ENCODE results near the gene RASSF1.
"Not testable (repeated sequence)": the region's sequence is repeated elsewhere in the genome, so short reads cannot be mapped to it uniquely, and the experiment has no call there.

RASSF1 gene

DNA sequence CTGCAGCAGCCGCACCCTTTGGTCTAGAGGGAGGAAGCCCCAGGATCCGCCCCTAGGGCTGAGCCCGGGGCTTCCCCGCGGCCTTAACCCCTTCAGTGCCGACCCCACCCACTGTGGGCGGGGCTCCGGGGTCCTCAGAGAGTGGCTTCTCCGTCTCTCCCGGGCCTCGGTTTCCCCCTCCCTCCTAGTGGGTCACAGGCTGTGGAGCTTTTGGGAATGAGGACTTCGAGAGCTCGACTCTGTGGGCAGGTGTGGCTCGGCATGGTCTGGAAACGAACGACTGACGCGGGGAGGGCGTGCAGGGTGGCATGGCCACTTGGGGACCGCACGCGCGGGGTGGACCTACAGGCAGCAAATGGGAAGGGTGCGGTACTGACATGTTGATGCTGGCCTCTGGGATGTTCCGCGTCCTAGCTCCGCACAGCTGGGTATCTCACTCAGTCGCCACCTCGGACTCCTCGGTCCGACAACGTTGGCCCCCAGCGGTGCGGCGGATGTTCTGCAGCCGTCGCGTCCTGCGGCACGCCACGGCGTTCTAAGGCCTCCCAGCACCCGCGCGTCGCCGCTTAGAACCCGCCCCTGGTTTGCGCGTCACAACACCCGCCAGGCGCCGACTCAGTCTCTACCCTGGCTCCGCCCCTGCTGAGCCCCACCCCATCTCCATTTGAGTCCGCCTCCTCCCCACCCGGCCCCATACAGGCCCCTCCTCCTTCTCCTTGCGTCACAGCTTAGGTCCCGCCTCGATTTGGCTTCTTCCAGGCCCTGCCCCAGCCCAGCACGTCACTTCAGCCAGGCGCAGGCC is 41.6 kb downstream of the RASSF1 start, which contains the start of the genes HYAL3 and NAA80:
HYAL3 (minus strand) TSS at position 570 of the 802 bp plus-strand sequence. CDS start 3,803 bp downstream, outside the sequence.
NAA80 (minus strand) TSS at position 570 of the 802 bp plus-strand sequence. CDS start 1,942 bp downstream, outside the sequence.
- DNase-seq = peak; percentile 100

DNA sequence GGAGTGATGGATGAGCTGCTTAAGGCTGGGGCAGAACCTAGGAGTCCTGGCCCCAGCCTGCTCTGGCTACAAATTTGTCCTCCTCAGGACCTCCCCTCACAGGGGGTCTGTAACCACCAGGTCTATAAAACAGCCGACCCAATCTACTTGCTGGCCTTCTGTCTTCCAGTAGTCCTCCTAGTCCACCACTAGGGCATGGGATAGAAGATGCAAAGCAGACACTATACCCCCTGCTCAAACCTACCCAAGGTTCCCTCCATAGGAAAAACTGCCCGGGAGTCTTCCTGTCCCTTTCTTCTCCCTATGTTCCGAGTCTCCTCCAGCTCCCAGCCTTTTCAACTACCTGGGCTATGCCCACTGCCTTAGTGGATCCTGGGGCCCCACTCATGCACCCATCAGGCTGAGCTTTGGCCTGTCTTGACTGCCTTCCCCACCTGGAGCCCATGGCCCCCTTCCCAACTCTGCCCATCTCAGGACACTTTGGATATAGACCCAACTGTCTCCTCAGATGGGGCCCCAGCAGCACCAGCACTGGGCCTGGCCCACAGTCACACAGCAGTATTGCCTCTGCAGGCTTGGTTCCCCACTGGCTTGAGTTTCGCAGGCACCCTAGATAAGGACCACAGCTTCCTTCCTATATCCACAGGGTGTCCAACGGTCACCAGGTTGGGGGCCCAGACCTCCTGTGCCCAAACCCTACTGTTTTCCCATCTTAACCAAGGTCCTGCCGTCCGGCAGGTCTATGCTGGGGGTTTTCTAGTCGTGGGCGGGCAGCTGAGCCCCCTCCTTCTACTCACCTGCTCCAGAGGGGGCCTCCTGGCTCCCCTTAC is 42.5 kb downstream of the RASSF1 start:
- DNase-seq = no peak

DNA sequence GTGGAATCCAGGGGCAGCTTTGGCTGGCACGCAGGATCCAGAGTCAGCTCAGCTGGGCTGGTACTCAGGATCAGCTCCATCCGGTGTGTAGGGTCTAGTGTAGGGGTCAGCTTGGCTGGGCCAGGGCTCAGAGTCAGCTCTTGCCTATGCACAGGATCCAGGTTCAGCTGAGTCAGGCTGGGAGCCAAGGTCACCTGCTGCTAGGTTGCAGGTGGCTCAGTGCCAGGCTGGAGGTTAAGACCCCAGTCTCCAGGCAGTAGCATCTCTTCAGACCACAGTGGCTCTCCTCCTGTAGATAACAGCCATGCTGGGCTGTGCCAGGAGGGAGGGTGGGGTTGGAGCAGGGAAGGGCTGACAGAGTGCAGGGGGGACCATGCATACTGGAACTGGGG is 43.3 kb downstream of the RASSF1 start:
- DNase-seq = no peak

DNA sequence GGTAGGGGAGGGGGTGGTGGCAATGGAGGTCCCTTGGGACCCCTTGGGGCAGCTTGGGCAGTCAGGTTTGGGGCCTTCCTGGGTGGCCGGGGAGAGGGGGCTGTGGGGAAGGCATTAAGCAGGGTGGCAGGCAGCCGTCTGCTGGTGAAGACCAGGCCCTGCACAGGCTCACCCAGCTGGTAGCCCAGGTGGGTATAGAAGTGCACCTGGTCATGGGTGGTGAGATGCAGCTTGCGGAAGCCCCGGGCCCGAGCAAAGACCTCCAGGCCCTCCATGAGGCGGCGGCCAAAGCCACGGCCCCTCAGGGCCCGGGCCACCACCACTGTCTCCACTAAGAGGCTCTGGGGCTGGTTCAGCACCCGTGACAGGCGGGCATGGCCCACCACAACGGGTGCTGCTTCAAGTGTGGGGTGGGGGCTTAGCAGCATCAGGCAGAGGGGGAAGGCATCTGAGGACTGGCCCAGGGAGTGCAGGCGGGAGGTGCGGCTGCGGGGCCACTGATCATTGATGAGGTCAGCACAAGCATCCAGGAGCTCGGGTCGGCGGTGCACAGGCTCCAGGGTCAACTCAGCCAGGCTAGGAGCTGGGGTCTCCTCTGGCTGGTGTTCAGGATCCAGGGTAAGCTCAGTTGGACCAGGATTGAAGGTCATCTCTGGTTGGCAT is 43.8 kb downstream of the RASSF1 start:
- no peak for DNase-seq

DNA sequence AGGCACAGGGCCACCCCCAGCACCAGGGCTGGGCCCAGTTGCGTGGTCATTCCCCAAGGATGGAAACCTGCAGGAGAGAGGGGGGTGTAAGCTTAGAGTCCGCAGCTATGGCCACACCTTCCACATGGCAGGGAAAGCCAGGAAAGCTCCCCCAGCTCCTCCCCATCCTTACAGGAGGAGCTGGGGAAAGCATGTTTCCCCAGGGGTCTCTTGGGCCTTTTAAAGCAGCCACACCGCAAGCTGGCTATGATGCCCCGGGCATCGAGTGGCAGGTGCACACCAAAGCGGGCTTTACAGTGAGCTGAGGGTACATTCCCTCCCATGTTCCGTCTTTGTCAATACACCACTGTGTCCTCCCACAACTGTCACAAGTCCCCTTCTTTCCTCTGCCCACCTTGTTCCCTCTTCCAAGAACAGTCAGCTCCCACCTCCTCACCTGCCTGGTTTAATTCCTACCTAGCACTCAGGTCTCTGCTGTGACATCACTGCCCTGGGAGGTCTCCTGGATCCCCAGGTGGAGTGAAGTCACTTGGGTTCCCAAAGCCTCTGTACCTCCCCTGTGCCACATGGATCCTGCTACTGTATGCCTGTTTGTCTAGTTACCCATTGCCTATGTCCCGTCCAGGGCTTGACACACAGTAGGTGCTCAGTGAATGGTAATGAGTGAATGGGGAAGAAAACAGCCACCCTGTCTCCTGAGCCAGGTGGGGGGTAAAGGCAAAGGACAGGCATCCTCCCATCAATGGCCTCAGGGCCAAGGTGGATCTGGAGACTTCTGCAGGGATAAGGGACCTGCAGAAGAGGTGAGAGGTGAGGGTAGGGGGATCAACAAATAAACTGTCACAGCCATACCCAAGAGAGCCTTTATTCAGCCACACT is 44.8 kb downstream of the RASSF1 start:
- DNase-seq = no peak

DNA sequence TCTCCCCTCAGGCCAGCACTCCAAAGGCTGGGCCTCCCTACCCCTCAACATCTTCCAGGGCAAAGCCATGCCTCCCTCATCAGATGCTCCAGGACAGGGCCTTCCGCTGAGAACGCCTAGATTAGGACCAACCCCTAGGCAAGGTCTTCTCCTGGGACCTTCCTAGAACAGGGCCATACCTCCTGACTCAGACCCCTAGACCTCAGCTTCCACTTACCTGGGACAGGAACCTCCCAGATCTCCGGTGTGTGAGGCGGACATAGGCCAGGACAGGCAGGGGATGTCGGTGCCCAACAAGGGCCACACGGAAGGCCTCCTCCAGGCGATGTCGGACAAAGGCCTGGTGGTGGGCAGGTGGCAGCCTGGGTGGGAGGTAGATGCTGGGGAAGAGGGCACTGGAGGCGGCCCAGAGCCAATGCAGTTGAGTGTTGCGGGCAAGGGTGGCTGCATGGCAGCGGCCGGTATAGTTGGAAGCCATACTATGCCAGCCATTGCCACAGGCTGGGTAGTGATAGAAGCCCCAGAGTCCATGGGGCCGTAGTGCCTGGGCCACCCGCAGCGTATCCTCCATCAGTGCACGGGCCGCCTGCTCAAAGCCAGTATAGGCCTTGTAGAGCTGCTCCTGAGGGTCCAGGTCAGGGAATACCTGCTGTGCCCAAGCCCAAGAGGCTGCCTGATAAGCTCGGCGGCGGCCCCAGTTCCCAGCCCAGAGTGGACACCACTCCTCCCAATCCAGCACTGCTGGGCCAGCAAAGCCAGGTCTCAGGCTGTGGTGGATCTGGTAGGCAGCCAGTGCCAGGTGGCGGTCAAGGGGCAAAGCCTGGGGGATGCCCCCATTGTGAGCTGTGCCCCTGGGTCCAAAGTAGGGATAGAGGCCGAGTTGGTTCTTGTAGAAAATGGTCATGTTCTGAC is 45.9 kb downstream of the RASSF1 start:
- no peak for DNase-seq

DNA sequence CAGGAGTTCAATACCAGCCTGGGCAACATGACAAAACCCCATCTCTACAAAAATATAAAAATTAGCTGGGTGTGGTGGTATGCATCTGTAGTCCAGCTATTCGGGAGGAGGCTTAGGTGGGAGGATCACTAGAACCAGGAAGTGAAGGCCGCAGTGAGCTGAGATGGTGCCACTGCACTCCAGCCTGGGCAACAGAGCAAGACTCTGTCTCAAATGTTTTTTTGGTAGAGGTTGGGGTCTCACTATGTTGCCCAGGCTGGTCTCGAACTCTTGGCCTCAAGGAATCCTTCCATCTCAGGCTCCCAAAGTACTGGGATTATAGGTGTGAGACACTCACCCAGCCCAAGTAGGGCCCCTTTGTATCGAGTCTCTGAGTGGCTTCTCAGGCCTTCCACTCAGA is 46.5 kb downstream of the RASSF1 start:
- no peak for DNase-seq

DNA sequence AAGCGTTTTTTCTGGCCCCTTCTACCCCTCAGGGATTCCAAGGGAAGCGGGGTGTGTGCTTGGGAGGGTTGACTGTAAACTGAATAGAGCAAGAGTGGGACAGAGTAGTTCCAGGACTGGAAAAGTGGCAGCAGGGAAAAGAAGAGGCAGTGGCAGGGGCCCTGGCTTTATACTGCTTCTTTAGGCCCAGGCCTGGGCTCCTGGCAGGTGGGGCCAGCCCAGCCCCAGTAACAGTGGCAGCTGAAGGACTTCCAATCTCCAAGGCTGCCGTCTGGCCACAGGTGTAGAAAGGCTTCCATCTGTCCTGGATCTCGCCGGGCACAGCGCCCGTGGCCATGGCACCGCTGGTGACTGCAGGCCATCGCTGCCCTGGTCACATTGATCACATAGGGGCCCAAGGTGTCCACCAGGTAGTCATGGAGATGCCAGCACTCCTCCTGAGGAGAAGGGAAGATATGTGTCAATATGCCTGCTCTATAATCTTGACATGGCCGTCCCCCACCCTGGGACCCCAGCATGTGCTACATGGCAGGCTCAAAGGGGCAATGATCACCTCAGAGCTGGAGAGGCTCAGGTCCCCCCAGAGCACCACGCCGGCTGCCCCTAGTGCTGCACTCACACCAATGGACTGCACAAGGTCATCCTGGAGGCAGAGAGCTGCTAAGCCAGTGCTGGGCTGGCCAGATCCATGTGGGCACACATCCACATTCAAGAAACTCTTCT is 47.4 kb downstream of the RASSF1 start:
- DNase-seq = no peak

DNA sequence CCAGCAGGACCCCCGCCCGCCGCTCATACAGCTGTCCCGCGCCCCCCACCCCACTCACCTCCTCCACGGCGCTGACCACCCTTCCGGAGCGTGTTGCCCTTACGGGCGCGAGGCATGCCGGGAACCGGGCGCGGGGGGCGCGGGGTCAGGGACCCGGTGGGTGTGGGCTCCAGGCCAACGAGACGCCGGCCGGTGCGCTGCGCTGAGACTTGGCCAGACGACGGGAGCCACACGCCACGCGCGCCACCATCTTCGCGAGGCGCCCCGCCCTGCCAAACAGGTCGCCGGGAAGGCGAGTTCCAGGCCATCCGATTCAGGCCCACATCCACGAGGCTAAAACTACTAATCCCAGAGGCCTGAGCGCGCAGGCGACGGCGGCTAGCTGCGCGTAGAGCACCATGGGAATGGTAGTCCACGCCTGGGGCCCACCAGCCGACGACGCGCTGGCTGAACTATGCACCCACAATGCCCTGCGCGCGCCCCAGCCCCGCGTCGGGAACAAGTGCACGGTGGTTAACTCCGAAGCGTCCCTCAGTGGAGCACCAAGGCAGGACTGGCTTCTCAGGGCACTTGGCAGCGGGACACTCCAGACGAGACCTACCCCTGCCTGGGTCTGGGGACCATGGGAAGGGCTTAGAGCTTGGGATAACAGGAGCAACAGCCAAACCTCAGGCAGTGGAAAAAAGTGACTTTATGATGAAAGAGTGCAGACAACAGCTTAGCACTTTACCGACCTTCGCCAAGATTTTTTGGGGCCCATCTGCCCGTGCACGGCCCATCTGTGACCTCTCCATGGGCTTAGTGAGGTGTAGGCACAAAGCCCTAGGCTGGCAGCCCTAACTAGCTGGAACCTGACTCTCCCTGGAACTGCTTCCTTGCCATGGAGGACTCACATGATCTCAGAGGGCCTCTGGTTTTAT is 48.2 kb downstream of the RASSF1 start, which contains the start of gene IFRD2:
IFRD2 (minus strand) TSS at position 271 of the 920 bp plus-strand sequence; CDS start at position 116, 155 bp downstream.
- peak; percentile 95 for DNase-seq

DNA sequence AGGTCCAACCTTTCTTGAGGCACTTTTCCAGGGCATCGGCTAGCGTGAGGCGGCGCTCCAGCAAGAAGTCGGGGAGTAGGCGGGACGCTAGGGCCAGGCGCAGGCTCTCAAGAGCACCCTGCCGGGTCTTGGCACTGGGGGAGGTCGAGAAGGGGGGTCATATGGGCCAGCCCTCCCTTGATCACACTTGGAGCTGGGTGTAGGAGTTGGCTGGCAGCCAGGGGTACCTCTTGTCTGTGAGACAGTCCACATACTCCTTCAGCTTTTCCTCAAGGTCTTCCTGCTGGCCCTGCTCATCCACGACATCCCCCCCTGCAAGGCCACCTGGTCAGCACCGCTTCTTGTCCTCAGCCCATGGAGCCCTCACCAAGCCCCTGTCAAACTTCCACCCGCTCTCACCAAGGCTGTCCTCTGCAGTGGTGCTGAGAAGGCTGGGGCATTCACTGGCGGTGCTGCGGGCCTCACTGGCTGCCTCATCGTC is 50.4 kb downstream of the RASSF1 start:
- no peak for DNase-seq

DNA sequence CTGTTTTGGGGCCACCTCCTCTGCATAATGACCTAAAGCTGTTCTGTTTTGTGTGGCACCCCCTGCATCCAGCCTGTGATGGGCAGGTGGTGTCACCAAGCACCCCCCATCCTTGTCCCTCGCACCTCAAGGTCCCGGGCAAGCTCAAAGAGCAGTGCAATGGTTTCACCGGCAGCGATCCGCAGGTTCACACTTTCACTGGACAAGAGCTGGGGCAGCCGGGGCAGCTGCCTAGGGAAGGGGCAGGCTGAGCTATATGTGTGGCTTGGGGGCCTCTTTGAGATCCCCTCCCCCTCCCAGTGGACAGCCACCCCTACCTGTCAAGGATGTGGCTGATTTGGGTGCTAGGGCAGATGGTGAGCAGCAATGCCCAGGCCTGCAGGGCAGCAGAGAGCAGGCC is 51.5 kb downstream of the RASSF1 start:
- no peak for DNase-seq

DNA sequence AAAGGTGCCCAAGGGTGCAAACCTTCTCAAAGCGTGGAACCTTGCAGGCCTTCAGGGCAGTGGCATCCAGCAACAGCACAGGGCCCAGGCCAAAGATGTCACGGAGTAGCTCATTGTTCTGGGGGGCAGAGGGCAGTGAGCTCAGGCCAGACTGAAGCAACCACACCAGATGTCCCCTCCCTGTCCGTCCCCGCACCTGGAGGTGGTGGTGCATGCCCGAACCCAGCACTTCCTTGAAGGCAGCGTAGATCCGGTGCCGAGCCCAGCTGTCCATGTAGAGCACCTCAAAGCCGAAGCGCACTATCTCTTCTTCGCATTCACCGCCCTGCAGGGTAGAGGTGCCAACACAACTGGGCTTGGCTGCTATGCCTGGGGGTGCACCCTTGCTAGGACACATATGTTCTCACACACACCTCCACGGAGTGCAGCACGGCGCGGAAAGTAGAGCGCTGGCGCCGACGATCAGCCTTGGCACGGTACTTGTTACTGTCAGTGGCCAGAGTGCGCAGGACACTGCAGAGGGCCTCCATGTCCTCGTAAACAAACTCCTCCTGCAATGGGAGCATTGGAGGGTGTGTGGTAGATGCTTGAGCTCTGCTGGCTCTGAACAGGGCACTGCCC is 52.1 kb downstream of the RASSF1 start:
- no peak for DNase-seq

DNA sequence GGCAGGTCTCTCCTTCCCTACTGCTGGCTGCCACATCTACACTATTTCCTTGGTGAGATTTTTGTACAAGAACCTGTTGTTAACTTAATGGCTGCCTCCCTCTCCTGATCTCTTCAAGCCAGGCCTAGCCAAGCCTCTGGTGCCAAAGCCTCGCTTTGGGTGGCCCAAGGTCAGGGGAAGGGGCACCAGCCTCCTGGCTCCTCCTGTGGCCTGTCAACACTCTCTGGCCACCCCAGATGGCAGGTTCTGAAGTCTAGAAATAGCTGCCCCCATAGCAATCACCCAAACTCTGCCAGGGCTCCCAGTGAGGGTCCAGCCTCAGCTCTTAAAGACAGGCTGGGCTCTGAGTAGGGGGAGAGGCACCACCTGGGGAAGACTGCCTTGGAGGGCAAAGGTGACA is 53.4 kb downstream of the RASSF1 start:
- no peak for DNase-seq

DNA sequence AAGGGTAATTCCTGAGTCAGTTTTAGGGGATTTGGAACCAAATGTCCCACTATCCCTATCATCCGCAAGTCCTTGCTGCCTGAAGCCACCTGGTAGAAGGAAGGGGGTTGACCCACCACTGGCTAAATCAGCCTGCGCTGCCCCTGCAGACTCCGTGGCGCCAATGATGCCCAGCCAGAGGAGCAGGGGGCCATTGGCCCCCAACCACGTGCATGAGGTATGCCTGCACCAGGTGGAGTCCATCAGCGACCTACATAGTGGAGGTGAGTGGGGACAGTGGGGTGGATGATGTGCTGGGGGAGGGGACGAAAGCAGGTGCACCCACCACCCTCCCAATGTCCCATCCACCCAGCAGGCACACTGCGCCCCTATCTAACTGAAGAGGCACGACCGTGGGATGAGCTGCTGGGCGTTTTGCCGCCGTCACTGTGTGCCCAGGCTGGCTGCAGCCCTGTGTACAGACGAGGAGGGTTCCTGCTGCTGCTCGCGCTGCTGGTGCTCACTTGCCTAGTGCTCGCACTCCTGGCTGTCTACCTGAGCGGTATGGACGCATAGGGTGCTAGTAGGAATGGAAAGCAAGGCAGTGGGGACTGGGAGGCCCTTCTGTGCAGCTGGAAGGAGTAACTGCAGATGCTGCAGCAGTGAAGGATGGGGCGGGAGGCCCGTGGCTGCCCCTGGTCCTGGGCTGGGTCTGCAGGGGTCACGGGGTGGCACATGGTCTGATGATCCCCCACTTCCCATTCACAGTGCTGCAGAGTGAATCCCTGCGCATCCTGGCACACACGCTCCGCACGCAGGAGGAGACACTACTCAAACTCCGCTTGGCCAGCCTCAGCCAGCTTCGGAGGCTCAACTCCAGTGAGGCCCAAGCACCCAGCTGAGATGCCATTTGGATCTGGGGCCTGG is 54.1 kb downstream of the RASSF1 start:
- DNase-seq = no peak

DNA sequence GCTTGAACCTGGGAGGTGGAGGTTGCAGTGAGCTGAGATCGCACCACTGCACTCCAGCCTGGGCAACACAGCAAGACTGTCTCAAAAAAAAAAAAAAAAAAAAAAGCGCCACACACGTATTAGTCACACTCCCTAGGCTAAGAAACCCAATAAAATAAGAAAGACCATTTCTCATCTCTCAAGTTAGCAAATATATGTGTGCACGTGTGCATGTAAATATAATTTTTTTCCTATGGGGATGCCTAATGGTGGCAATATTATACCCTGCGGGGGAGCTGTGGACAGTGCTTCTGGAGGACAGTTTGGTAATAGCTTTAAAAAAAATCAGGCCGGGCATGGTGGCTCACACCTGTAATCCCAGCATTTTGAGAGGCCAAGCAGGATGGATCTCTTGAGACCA is 56.5 kb downstream of the RASSF1 start:
- not testable (repeated sequence) for DNase-seq

Data from stimulated activated CD8-positive, alpha-beta memory T cell treated with anti-CD3 and anti-CD28 coated beads, Interleukin-4, amount 100 ng/mL, for 48 hours (primary cell).